HG03378 (cell line): ENCODE results near the gene NRM.

Source experiments
- ATAC-seq: cut with Tn5 transposase; IDR thresholded peaks from one replicate; pipeline ENCODE4 v1.9.1; 2021; ENCODE audit warnings: mild to moderate bottlenecking, moderate library complexity; ENCODE audit not compliant: unreplicated experiment

The NRM gene

DNA sequence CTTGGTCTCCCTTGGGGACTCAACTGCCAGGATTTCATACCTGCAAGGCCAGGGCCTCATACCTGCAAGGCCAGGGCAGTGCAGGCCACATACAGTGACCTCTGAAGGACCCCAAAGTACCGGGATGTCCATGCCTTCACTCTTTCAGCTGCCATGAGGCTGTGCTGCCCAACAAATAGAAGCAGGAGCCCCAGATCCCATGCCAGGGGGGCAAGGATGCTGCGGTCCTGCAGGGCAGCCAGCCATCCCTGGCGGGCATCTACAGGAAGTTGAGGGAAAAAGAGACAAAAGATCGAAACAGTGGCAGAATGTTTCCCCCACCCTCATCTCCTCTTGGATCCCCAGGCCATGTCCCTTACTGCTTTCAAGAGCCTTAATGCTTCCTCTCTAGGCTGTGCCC is 799 bp downstream of the NRM start:
- ATAC-seq = no peak

DNA sequence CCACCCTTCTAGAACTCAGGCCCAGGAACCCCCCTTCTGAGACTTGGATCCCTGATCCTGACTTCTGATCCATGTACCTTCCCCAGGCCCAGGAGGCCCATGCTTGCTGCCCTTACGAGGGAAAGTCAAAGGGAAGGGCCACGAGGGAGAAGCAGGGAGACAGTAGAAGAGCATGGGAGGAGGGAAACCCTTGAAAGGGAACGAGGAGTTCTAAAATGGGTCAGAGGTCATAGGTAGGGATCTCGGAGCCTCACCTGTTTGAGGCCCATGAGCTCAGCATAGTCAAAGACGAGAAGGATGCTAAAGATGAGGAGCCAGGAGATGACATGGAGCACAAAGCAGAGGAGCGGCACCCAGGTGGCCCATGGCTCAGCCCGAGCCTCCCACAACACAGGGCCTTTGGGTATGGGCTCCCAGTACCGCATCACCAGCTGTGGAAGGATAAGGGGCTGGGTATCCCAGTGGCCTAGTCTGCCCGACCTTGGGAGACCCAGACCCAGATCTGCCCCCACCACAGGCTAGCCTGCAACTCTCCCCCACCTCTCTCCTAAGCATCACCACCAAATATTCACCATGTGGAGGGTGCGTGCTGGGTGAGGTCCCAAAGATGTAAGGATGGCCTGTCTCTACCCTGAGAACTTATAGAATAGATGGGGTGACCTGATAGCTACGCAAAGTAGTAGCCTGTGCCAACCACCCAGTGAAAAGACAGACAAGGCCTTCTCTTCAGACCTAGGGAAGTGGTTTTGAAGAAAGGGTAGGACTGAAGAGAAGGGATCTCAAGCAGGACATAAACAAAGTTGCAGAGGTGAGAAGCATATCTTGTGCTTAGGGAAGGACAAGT is 1.5 kb downstream of the NRM start:
- no peak for ATAC-seq

DNA sequence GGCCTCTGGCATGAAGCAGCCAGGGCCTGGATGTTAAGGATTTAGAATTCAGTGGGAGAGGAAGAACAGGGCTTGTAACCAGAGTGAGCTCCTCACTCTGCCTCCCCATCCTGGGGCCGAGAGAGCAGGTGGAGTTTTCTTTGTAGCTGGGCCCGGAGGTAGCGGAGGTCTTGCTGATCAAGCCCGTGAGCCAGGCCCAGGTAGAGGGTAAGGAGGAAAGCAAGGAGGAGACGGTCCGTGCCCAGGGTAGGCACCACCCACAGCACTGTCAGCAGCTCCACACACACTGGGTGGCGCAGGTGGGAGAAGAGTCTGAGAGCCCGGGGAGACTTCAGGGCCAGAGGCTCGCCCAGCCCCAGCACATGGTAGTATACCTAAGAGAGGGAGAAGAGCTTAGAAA is 2.2 kb downstream of the NRM start:
- ATAC-seq = no peak

DNA sequence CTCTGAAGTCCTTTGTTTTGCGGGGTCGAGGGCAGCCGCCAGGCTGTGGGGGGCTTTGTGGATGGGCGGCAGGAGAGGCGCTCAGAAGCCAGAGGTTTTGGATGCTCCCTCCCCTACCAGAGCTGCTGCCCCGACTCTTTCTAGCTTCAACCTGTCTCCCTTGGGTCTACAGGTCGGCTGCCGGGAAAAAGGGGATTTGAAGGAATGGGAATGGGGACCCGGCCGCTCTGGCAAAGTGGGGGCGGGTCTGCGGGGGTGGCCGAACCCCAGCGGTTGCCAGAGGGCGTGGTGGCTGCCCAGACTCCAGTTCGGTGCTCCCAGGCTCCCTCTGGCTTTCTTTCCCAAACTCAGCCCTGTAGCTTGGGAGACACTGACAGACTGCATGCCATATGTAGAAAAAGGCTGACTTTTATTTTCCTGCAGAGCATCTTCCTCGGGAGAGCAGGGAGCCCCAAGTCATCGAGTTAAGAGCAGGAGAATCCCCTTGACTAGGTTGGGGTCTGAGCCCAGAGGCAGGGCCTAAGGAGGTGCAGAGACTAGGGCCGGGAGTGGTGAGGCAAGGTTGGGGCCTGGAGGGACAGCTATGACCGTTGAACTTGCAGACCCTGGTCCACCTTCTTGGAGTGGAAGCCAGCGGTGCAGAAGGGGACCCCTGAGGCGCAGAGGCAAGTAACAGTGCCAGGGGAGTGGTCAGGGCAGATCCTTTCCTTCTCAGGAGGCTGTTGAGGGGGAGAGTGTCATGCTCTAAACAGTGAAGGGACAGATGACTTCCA is 2.9 kb downstream of the NRM start:
- ATAC-seq = no peak

DNA sequence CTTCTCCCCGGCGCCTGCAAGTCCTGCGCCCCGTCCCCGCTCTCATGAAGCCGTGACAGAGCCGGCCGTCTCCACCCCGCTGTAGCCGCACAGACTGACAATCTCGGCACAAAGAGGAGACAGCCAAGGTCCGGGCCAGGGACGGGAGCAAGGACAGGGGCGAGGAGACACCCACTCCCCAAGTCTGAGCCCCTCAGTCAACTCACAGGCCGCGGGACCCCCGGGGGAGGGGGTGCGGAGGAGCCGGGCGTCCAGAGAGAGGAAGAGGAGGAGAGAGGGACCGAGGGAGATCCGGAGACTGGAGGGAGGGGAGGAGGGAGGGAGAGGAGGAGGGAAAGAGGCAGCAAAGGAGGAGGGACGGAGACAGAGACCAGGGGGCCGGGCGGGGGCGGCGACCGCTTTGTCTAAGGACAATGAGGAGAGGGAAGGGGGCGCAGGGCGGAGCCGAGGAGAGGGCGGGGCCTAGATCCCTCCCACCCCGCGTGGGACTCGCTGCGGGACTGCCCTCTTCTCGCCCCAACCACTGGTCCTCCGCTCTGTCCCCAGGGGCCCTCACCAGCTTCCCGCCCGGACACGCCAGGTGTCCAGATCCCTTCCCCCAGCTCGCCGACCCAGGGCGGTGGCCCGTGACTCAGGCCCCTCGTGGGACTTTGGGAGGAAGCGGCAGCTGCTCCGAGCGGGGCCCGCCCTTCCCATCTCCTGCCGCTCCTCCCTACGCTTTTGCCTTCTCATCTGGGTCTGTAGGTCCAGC is 3.7 kb downstream of the NRM start:
- no peak for ATAC-seq

DNA sequence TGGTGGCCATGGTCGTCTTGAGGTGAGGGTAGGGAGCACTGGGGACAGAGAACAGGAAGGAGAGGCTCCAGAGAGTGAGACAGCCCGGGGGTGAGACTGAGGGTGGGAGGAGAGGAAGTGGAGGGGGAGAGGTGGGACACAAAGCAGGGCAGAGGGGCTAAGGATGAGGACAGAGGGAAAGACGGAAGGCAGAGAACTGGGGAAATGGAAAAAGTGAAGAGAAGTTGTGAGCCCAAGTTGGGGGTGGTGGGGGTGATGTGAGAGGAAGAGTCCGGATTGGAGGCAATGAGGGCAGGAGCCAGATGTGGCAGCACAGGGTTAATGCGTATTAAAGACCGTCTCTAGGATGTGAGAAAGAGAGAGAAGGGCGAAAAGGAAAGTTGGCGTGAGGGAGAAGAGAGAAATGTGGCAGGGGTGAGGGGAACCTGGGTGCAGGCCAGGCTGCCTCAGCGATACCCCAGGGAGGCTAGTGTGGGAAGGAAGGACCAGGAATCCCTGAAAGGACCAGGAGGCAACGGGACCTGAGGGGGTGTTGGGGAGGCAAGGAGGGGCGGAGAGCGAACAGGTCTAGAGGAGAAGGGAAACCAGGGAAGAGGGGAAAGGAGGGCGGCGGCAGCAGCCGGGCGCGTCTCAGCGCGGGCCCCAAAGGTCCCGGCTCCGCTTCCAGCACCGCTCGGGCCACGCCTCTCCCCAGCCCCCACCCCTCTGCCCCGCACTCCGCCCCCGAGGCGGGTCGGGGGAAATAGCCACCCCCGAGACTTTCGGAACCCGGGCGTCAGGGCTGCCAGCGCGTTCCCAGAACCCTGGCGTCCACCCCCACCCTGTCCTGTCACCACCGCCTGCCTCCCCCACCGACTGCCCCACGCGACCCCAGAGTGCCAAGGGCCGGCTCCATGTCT is 4.5 kb downstream of the NRM start, which contains the start of gene PPP1R18:
Gene PPP1R18, minus strand, starts transcription at position 637 of the 899 bp plus-strand sequence. Its CDS starts 627 bp downstream, at position 10.
- ATAC-seq = no peak

DNA sequence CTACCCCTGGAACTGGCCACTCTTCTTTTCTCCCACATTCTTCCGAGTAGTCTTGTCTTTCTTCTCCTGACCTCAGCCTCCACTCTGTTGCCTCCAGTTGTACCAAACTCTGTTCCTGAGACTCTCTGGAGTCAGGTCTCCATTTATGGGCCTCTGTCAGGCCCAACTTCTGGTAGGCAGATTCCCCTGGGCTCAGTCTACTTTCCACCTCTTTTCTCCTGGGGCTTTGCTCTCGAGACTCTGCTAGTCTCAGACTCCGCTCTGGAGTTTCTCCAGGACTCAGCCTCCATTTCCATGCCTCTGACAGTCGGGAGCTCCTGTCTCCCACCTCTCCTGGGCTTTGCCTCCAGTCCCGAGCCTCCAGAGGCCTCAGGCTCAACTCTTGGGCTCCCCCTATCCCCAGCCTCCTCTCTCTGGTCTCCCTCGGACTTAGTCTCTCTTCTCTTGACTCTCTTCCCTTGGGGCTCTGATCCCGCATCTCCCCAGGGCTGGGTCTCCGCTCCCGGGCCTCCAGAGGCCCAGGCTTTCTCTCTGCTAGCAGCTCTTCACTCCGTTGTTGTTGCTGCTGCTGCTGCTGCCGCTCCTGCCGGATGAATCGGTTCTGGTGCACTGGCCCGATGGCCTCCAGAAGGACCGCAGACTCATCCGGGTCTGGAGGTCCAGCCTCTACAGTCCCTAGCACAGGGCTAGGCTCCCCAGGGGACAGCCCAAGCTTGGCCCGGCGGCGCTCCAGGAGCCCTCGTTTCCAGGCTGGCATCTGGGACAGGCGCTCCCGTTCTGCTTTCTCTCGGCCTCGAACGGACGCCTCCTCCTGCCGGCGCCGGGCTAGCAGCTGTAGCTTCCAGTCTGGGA is 5.4 kb downstream of the NRM start:
- ATAC-seq = no peak

DNA sequence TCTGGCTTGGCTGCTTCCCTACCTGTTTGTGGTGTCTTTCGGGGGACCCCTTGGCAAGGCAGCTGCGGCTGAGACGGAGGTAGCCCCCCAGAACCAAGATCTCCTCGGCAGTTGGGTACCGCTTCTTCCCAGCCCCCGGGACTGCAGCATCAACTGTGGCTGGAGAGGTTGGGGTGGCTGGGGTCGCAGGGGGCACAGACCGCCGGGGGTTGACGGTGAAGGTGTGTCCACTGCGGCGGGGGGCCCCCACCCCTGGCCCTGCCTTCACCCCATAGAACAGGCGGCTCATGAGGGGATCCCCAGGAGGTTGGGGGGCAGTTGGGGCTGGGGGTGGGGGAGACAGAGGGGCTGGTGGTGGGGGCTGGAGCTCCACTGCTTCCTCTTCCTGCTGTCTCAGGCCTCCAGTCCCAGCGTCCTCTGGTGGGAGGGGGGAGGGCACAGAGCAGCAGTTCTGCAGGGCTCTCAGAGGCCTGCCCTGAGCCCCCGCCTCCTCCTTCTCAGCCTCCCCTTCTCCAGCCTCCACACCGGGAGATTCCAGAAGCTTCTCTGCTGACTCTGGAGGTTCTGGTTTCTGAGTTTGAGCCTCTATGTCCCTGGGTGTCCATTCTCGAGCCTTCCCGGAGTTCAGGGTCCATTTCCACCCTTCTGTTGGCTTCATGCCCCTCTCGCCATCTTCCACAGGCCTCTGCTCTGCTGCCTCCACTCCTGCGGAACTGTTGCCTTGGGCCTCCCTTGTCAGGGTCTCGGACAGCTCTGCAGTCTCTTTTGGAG is 6.2 kb downstream of the NRM start:
- ATAC-seq = no peak

DNA sequence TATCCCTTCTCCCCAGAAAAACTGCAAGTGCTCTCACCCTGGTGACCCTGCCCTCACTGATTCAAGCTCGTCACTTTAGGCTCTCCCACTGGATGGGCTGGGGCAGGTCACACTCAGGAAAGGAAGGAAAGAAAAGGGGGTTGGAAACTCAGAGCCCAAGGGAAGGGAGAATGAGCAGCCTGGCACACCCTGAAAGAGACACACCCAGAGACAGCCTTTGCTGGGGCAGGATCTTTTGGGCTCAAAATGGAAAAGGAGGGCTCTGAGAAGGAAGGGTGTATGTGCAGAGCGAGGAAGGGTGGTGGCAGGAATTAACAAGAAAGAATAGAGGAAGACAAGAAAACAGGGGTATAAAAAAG is 6.8 kb downstream of the NRM start:
- no peak for ATAC-seq

DNA sequence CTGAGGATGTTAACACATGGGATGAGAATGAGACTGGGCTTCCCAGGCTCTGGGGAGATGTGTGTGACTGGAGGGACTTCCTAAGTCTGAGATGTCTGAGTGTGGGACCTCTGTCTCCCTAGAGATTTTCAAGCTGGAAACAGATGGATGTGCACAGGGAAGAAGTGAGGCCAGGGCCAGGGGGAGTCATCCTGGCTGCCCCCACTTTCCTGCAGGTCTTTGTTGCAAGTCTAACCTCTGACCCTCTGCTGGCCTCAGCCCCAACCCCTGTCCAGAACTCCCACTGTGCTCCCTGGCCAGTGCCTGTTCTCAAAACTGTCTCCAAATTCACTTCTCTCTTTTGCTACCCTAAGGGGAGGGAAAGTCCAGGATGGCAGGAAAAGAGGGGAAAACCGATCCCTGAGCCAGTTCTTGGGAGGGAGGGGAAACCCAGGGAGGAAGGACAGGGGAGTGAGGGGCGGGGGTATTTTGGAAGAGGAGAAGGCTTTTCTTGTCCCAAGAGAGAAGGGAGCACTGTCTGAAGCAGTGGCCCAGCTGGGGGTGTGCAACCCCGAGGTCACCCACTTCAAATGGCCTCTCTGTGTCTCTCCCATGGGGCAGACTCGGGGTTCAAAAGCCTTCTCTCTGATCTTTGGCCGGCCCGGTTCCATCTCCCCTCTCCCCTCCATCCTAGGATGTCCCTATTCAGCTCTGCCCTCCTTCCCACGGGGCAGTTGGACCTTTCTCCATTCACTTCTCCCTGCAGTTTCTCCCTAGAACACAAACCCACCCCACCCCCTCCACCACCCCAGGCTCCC is 7.4 kb downstream of the NRM start:
- no peak for ATAC-seq

DNA sequence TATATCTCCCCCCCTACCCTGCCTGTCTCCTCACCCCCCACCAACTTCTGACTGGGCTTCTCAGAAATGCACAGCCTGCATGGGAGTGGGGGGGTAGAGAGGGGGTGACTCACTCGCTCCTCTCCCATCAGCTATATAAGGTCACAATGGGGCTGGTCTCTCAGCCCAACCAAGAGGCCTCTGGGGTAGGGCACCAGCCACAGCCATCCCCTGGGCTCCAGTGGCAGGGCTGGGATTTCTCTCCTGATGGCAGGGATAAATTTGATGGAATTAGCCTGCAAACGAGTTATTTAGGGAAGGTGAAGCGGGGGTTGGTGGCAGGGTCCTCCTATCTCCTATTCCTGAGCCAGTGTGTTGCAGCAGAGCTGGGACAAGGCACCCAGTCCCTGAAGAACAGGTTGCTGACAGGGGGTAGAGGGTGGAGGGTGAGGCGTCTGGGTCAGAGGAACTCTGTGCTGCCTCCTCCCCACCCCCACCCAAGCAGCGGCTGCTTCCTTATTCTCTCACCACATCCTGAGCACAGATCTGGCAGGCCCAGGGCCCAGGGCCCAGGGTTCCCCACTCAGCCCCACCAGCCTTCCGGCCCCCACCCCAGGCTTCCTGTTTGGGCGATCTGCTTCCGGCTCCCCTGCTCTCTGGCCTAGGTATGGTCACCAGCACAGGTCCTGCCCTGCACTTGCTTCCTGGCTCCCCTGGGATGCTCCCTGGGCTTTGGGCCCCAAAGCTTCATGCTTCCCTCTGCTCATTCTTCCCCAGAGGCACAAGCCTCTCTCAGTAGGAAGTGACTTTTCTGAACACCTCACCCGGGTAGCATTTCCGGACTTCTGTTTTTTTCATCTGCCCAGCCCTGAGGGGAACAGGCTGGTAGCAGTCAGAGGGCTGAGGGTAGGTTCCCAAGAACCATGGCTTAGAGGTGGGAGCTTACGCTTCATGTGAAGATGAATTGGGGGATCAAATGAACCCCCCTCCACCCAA is 8.4 kb downstream of the NRM start:
- ATAC-seq = peak; percentile 38

DNA sequence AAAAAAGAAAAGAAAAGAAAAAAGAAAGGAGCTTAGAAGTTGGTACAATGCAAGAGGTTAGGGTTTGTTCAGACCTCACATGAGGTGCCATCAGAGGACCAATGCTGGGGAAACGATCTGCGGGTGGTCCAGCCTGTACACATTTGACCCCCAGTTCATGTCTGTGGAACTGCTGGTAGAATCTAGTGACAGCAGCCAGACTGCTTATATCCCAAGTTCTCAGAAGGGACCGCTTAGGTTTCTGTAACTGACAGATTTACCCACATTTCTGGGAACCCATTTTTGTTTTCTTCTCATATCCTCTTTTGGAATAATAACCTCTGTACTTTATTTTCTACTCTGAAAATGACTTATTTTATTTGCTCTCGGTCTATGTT is 9.0 kb downstream of the NRM start:
- ATAC-seq = no peak

DNA sequence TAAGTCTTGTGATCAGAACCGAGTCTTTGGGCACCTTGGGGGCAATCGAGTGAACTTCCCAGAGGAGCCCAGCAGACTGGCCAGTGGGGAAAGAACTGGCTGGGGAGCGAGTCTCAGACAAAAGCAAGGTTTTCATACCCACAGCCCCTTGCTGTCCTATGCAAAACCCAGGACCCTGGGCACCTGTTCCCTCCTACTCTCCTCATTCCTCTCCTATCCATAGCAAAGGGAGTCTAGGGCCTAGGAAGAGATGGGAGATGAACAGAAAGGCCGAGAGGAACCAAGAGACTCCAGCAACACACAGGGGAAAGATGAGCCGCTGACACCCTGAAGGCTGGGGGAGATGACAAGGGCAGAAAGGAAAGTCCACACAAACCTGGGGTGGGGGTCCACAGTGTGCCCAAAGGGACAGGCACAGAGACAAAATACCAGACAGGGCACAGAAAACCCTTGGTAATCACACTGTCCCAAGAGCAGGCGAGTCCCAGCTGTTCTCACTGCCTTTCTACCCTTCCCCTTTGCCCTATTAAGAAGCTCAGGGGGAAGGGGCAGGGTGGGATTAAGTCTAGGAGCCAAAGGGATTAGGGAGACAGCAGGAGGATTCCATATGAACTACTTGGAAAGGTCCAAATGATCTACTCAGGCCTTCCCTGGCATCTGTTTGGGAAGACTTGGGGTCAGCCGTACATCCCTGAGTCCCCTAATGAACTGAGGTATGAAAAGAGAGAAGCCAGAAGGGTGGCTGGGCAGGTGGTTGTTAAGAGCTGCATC is 10.8 kb downstream of the NRM start:
- no peak for ATAC-seq

DNA sequence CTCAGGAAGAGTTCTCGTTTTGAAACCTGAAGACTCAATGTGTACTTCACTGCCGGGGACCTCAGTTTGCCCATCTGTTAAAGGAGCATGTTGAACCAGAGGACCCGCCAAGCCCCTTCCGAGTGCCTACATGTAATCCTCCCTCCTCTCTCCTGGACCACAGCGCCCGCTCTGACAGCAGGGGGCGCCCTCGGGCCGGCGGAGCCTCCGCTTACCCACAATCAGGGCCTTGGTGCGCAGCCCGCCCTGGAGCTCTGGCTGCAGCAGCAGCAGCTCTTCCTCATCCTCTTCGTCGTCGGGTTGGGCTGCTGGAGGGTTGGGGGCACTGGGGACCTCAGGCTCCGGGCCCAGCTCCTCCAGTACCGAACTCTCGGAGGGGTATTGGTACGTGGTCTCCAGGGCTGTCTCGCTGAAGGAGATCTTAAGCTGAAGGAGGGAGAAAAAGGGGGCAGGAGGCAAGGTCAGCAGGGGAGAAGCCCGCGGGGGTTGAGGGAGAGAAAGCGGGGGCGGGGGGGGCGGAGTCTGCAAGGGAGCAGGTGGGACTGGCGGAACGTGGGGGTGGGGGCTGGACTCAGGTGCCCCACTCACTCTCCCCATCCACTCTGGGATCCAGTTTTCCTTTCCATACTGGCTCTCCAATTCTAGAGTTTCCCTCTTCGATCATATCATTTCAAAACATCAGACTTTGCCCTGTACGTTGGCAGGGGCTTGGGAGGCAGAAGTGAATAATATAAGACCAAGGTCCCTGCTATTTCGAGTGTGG is 11.6 kb downstream of the NRM start:
- no peak for ATAC-seq

DNA sequence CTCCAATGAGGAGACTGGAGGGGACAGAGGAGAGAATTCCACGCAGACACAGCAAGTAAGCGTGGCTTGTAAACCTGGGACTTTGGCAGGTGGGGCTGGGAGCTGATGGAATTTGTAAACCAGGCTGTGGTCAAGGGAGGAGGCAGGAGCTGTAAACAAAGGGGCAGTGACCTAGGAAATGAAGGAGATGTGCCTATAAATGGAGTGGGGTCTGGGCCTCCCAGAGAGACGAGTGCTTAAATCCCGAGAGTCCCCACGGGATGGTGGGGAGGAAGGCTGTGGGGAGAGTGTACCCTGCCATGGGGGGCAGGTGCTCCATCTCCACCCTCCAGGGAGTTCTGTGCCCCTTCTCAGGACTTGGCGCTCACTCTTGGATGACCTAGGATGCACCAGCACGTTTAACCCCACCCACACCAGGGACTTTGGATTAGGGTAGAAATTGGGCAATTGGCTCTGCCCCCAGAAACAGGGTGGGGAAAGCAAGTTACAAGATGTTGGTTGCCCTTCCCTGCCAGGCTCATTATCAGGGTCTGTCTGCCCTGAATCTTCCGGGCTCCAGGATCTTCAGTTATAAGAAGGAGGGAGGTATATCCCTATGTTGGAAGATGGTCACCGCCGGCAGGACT is 14.0 kb downstream of the NRM start:
- ATAC-seq = no peak
